HG03442 (cell line): ENCODE data around the gene ASS1.

ENCODE experiments used
- ATAC-seq: cut with Tn5 transposase; IDR thresholded peaks from one replicate; pipeline ENCODE4 v1.9.1; 2021; ENCODE audit warnings: mild to moderate bottlenecking, moderate library complexity; ENCODE audit not compliant: unreplicated experiment

Gene ASS1

GRCh38 chr9:130451509-130452388 is 7.0 kb downstream of the ASS1 start:
- ATAC-seq = no peak

GRCh38 chr9:130452835-130453234 is 8.1 kb downstream of the ASS1 start:
- ATAC-seq = no peak

GRCh38 chr9:130453487-130453886 is 8.7 kb downstream of the ASS1 start:
- ATAC-seq = no peak

GRCh38 chr9:130454096-130454811 is 9.5 kb downstream of the ASS1 start:
- no peak for ATAC-seq

GRCh38 chr9:130454812-130455325 is 10.1 kb downstream of the ASS1 start:
- ATAC-seq = no peak

- ATAC-seq = no peak
Observed at GRCh38 chr9:130458027-130458803, 13.5 kb downstream of the ASS1 start.

GRCh38 chr9:130458804-130459067 is 14.0 kb downstream of the ASS1 start:
- no peak for ATAC-seq

- ATAC-seq = no peak
Observed at GRCh38 chr9:130459151-130459550, 14.4 kb downstream of the ASS1 start.

- ATAC-seq = no peak
Observed at GRCh38 chr9:130459941-130460669, 15.3 kb downstream of the ASS1 start.

- no peak for ATAC-seq
Observed at GRCh38 chr9:130461218-130461630, 16.5 kb downstream of the ASS1 start.

- ATAC-seq = no peak
Observed at GRCh38 chr9:130461731-130462130, 17.0 kb downstream of the ASS1 start.

GRCh38 chr9:130462685-130463540 is 18.2 kb downstream of the ASS1 start:
- ATAC-seq = no peak

- ATAC-seq = no peak
Observed at GRCh38 chr9:130463763-130464745, 19.3 kb downstream of the ASS1 start.

- ATAC-seq = no peak
Observed at GRCh38 chr9:130465383-130466096, 20.8 kb downstream of the ASS1 start.

GRCh38 chr9:130466537-130467217 is 21.9 kb downstream of the ASS1 start:
- no peak for ATAC-seq

- no peak for ATAC-seq
Observed at GRCh38 chr9:130467316-130467715, 22.6 kb downstream of the ASS1 start.

- no peak for ATAC-seq
Observed at GRCh38 chr9:130468566-130468965, 23.8 kb downstream of the ASS1 start.
